ENCODE data around the gene ZMIZ1.

The ZMIZ1 gene

DNA sequence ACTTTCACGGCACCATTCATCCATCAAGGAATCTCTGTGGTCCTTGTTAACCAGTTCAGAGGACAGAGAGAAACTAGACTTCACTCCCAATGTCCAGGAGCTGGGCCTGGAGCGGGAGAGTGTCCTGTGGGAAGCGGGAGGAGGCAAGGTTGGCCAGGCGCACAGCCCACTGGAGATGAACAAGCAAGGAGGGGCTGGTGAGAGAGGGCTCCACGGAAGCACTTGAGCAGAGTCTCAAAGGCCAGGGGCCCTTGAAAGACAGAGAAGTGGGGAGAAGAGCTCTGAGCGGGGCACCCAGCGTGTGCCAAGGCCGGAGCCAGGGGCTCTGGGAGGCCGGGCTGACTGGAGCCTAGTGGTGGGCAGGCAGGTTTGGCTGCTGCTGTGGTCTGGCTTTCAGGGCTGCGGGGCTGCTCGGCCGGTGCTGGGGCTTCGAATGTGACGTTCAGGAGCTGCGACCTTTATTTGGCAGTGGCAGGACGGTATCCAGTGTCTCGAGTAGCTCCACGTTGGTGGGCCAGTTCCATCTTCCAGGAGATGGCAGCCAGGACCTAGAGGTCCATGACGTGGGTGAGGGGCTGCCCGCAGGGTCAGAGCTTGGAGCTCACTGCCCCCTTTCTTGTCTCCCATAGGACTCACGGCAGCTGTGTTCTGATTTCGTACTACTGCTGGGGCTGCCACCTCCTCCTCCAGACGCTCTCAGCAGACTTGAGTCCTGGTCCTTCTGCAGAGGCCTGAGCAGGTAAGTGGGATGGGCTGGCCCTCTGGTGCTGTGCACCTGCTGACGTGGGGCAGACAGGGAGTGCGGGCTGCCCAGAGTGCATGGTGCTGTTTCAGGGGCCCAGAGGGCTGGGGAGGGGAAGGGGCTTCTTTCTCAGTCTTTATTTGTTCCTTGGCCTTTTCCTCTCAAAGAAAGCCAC, 49.8 kb downstream of the ZMIZ1 start:
- POLR2A ChIA-PET = no interaction called here
- no peak overlapping the region for H3K4me3 ChIP-seq (ENCODE audit: low read depth, low read length)
- no peaks in the 10 kb centered on the region for H3K9me3 ChIP-seq (ENCODE audit: control insufficient read depth, insufficient read depth, low read depth, low read length)
- no peak overlapping the region for H3K27ac ChIP-seq (ENCODE audit: extremely low read depth, low read depth, low read length)
- CTCF ChIA-PET = interaction anchor here (0.6 kb wide), 1 partner anchor 11 kb away, joined by 3 read pairs; no protein-coding TSS in a partner anchor
- H3K36me3 ChIP-seq (ENCODE audit: control insufficient read depth in 2 of 2, insufficient read depth in 1 of 2, low read length in 2 of 2) = peaks cover 0 to 13% of the 10 kb centered on the region in 2 experiments; a peak in 1 of 3 replicates
- peaks cover 3% of the 10 kb centered on the region; the same call in 1 of the 2 replicates for H3K4me1 ChIP-seq (ENCODE audit: control insufficient read depth, insufficient read depth, low read length)
- TF ChIP-seq ZNF341 (tag by site-specific recombination; IDR thresholded peaks at IDR 0.05; ENCODE audit: low read depth) = no peak
- no peak for TF ChIP-seq ZNF121 (tag by site-specific recombination; IDR thresholded peaks at IDR 0.05)
- no peak for TF ChIP-seq ZNF416 (tag by site-specific recombination; IDR thresholded peaks at IDR 0.05)
- TF ChIP-seq ZNF354C (tag by site-specific recombination; IDR thresholded peaks at IDR 0.05; ENCODE audit: borderline replicate concordance, low read depth) = no peak

DNA sequence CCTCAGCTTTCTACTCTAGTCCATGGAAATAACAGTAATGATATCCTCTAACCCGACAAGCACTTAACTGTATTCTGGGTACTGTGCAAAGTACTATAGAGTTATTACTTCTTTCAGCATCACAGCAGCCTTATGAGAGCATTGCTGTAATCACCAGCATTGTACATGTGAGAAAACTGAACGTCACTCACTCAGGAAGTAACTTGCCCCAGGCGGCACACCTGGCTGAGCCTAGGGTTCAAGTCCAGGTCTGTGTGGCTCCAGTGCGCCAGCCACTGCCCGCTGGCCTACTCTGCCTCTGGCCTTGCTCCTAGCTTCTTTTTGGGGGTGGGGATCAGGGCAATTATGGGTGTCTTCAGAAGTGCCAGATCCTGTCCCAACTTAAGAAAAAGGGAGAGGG, 50.5 kb downstream of the ZMIZ1 start:
- CTCF ChIA-PET = no interaction called here
- no peak overlapping the region for H3K4me3 ChIP-seq (ENCODE audit: low read depth, low read length)
- peaks cover 3% of the 10 kb centered on the region; the same call in 1 of the 2 replicates for H3K4me1 ChIP-seq (ENCODE audit: control insufficient read depth, insufficient read depth, low read length)
- H3K9me3 ChIP-seq (ENCODE audit: control insufficient read depth, insufficient read depth, low read depth, low read length) = no peaks in the 10 kb centered on the region
- H3K27ac ChIP-seq (ENCODE audit: extremely low read depth, low read depth, low read length) = no peak overlapping the region
- POLR2A ChIA-PET = no interaction called here
- TF ChIP-seq, protein P1, sequence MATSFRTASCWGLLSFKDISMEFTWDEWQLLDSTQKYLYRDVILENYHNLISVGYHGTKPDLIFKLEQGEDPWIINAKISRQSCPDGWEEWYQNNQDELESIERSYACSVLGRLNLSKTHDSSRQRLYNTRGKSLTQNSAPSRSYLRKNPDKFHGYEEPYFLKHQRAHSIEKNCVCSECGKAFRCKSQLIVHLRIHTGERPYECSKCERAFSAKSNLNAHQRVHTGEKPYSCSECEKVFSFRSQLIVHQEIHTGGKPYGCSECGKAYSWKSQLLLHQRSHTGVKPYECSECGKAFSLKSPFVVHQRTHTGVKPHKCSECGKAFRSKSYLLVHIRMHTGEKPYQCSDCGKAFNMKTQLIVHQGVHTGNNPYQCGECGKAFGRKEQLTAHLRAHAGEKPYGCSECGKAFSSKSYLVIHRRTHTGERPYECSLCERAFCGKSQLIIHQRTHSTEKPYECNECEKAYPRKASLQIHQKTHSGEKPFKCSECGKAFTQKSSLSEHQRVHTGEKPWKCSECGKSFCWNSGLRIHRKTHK (tag by site-specific recombination; IDR thresholded peaks at IDR 0.05) = no peak
- TF ChIP-seq ZNF112 (tag by site-specific recombination; IDR thresholded peaks at IDR 0.05) (no peak), ZNF335 (tag by site-specific recombination; conservative IDR thresholded peaks at IDR 0.05) (no peak), ZNF132 (tag by site-specific recombination; IDR thresholded peaks at IDR 0.05; ENCODE audit: borderline replicate concordance) (no peak), KLF10 (tag by site-specific recombination; IDR thresholded peaks at IDR 0.05) (no peak), ZNF473 (tag by site-specific recombination; IDR thresholded peaks at IDR 0.05) (no peak), ZNF157 (tag by site-specific recombination; IDR thresholded peaks at IDR 0.05) (no peak), ZNF121 (tag by site-specific recombination; IDR thresholded peaks at IDR 0.05) (no peak), ZNF585B (tag by site-specific recombination; IDR thresholded peaks at IDR 0.05) (no peak), KLF1 (tag by site-specific recombination; IDR thresholded peaks at IDR 0.05) (no peak), ZSCAN16 (tag by site-specific recombination; IDR thresholded peaks at IDR 0.05) (no peak), SALL2 (tag by site-specific recombination; IDR thresholded peaks at IDR 0.05; ENCODE audit: borderline replicate concordance) (no peak), KLF16 (tag by site-specific recombination; IDR thresholded peaks at IDR 0.05) (no peak), ZNF391 (tag by site-specific recombination; IDR thresholded peaks at IDR 0.05; ENCODE audit: borderline replicate concordance, low read depth) (no peak), ZBTB8A (tag by site-specific recombination; IDR thresholded peaks at IDR 0.05) (no peak), SP7 (tag by site-specific recombination; IDR thresholded peaks at IDR 0.05) (no peak)
- TF ChIP-seq, protein P2, sequence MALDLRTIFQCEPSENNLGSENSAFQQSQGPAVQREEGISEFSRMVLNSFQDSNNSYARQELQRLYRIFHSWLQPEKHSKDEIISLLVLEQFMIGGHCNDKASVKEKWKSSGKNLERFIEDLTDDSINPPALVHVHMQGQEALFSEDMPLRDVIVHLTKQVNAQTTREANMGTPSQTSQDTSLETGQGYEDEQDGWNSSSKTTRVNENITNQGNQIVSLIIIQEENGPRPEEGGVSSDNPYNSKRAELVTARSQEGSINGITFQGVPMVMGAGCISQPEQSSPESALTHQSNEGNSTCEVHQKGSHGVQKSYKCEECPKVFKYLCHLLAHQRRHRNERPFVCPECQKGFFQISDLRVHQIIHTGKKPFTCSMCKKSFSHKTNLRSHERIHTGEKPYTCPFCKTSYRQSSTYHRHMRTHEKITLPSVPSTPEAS (tag by site-specific recombination; IDR thresholded peaks at IDR 0.05) = no peak
- TF ChIP-seq, protein P3, sequence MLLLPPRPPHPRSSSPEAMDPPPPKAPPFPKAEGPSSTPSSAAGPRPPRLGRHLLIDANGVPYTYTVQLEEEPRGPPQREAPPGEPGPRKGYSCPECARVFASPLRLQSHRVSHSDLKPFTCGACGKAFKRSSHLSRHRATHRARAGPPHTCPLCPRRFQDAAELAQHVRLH (tag by site-specific recombination; IDR thresholded peaks at IDR 0.05) = no peak
- peaks cover 0 to 19% of the 10 kb centered on the region in 2 experiments; a peak in 1 of 3 replicates for H3K36me3 ChIP-seq (ENCODE audit: control insufficient read depth in 2 of 2, insufficient read depth in 1 of 2, low read length in 2 of 2)

All from HEK293 (cell line).